GM12878 (cell line): ENCODE results near the gene RMDN3. TPM values are rescaled to one million over a fixed set of nuclear protein-coding genes. Genes with fewer than 3 reads are reported as not detected.

Experiments
- BCL11A ChIP-seq: IDR thresholded peaks from 2 replicates; pipeline ENCODE4 v1.6.1; 2011; ENCODE audit warnings: low read depth, low read length
- BHLHE40 ChIP-seq, 2 experiments: fragments of 450-650 bp in 1 of 2; IDR thresholded peaks; 2 replicates each; pipeline ENCODE4 v1.6.1; 2011 to 2017; ENCODE audit warnings: low read depth in 2 of 2, borderline replicate concordance in 1 of 2, improper control_type of control experiment in 1 of 2, low read length in 1 of 2, mild to moderate bottlenecking in 1 of 2
- BMI1 ChIP-seq: fragments of 450-650 bp; IDR thresholded peaks from 2 replicates; pipeline ENCODE4 v1.6.1; 2016; ENCODE audit warnings: mild to moderate bottlenecking, moderate library complexity, borderline replicate concordance
- CEBPB ChIP-seq, 2 experiments: fragments of 150-350 bp in 1 of 2; IDR thresholded peaks; 2 replicates each; pipeline ENCODE4 v1.6.1; 2012 to 2014; ENCODE audit warnings: low read depth in 2 of 2, low read length in 2 of 2, borderline replicate concordance in 1 of 2, inconsistent platforms in 1 of 2
- CREM ChIP-seq: IDR thresholded peaks from 2 replicates; pipeline ENCODE4 v1.6.1; 2014; ENCODE audit warnings: antibody characterized with exemption, low read depth
- ESRRA ChIP-seq: IDR thresholded peaks from 2 replicates; pipeline ENCODE4 v1.6.1; 2012; ENCODE audit warnings: mild to moderate bottlenecking, low read length, improper control_type of control experiment
- ETV6 ChIP-seq, 2 experiments: fragments of 450-650 bp in 1 of 2; IDR thresholded peaks in 1 of 2; conservative IDR thresholded peaks in 1 of 2; 2 replicates each; pipeline ENCODE4 v1.6.1; 2014; ENCODE audit warnings: antibody characterized with exemption in 1 of 2, borderline replicate concordance in 1 of 2, low read depth in 1 of 2, mild to moderate bottlenecking in 1 of 2, moderate library complexity in 1 of 2
- JUND ChIP-seq: IDR thresholded peaks from 2 replicates; pipeline ENCODE4 v1.6.1; 2012; ENCODE audit warnings: low read depth, mild to moderate bottlenecking, low read length, improper control_type of control experiment, moderate library complexity
- KDM1A ChIP-seq: fragments of 200-600 bp; sonication (generic); IDR thresholded peaks from 2 replicates; pipeline ENCODE4 v1.6.1; 2016; ENCODE audit warnings: borderline replicate concordance
- MEF2B ChIP-seq: fragments of 450-650 bp; IDR thresholded peaks from 2 replicates; pipeline ENCODE4 v1.6.1; 2018; ENCODE audit warnings: mild to moderate bottlenecking, moderate library complexity; ENCODE audit not compliant: partially characterized antibody, poor library complexity, severe bottlenecking
- MLLT1 ChIP-seq: fragments of 450-650 bp; IDR thresholded peaks from 2 replicates; pipeline ENCODE4 v1.6.1; 2016; ENCODE audit warnings: mild to moderate bottlenecking
- MTA2 ChIP-seq: fragments of 450-650 bp; IDR thresholded peaks from 2 replicates; pipeline ENCODE4 v1.6.1; 2016; ENCODE audit warnings: low read depth, mild to moderate bottlenecking, moderate library complexity
- NBN ChIP-seq: fragments of 450-650 bp; IDR thresholded peaks from 2 replicates; pipeline ENCODE4 v1.6.1; 2016
- NFYA ChIP-seq: IDR thresholded peaks from 2 replicates; pipeline ENCODE4 v1.6.1; 2011; ENCODE audit warnings: low read depth, mild to moderate bottlenecking, low read length, improper control_type of control experiment, borderline replicate concordance
- NKRF ChIP-seq: fragments of 450-650 bp; conservative IDR thresholded peaks from 2 replicates; pipeline ENCODE4 v1.6.1; 2017; ENCODE audit warnings: mild to moderate bottlenecking, moderate library complexity
- NR2F1 ChIP-seq: fragments of 450-650 bp; conservative IDR thresholded peaks from 2 replicates; pipeline ENCODE4 v1.6.1; 2017; ENCODE audit warnings: mild to moderate bottlenecking
- PAX5 ChIP-seq: IDR thresholded peaks from 2 replicates; pipeline ENCODE4 v1.6.1; 2011; ENCODE audit warnings: low read depth, low read length, borderline replicate concordance
- RAD21 ChIP-seq: IDR thresholded peaks from 2 replicates; pipeline ENCODE4 v1.6.1; 2011; ENCODE audit warnings: mild to moderate bottlenecking, low read depth, low read length, moderate library complexity; ENCODE audit not compliant: insufficient read depth
- SMAD5 ChIP-seq: IDR thresholded peaks from 2 replicates; pipeline ENCODE4 v1.6.1; 2016; ENCODE audit warnings: antibody characterized with exemption, low read depth
- TBL1XR1 ChIP-seq: IDR thresholded peaks from 2 replicates; pipeline ENCODE4 v1.6.1; 2012; ENCODE audit warnings: low read depth, low read length, improper control_type of control experiment
- TCF3 ChIP-seq: IDR thresholded peaks from 2 replicates; pipeline ENCODE4 v1.6.1; 2012; ENCODE audit warnings: low read depth, mild to moderate bottlenecking, low read length, borderline replicate concordance; ENCODE audit not compliant: insufficient read depth
- WRNIP1 ChIP-seq: IDR thresholded peaks from 2 replicates; pipeline ENCODE4 v1.6.1; 2011; ENCODE audit warnings: low read depth, low read length, improper control_type of control experiment, borderline replicate concordance
- YY1 ChIP-seq: IDR thresholded peaks from 2 replicates; pipeline ENCODE4 v1.6.1; 2011; ENCODE audit warnings: low read depth, mild to moderate bottlenecking, low read length
- ZNF24 ChIP-seq: fragments of 450-650 bp; IDR thresholded peaks from 2 replicates; pipeline ENCODE4 v1.6.1; 2017; ENCODE audit warnings: antibody characterized with exemption, mild to moderate bottlenecking
- ZSCAN29 ChIP-seq: fragments of 450-650 bp; IDR thresholded peaks from 2 replicates; pipeline ENCODE4 v1.6.1; 2017; ENCODE audit warnings: mild to moderate bottlenecking, moderate library complexity
- polyA plus RNA-seq, 11 experiments: library from polyadenylated mRNA; depleted of rRNA in 4 of 11; unstranded in 6 of 11; stranded (reverse) in 5 of 11; fragments of >200 nt; fragmentation: Nextera tagmentation in 4 of 11; fragmentation: Illumina TruSeq in 1 of 11; extraction: Ambion mirVana in 4 of 11; extraction: Trizol in 1 of 11; gene quantifications; 1 replicate in 1 of 11; 2 replicates in 10 of 11; pipeline versions ENCODE4 v1.2.1 to v1.2.3, GENCODE V29; 2011 to 2016; ENCODE audit warnings: inconsistent platforms in 2 of 11, missing spikeins in 2 of 11, low read depth in 1 of 11
- total RNA-seq, 4 experiments: library from RNA; depleted of rRNA in 3 of 4; stranded (reverse); fragments of >200 nt in 3 of 4; fragmentation: Illumina TruSeq in 1 of 4; extraction: Trizol in 1 of 4; gene quantifications; 2 replicates each; pipeline versions ENCODE4 v1.2.1 to v1.2.3, GENCODE V29; 2013 to 2021
- TF ChIP-seq, protein P1 (sequence below): fragments of 450-650 bp; IDR thresholded peaks from 2 replicates; pipeline ENCODE4 v1.6.1; 2017; ENCODE audit warnings: mild to moderate bottlenecking

The RMDN3 gene
- total and polyA plus RNA-seq, 10 of the 15 experiments (the other 5 are each of a cell fraction or from before 2014, with no cell fraction given): 5.7 to 44.4 (median 20.3) TPM

DNA sequence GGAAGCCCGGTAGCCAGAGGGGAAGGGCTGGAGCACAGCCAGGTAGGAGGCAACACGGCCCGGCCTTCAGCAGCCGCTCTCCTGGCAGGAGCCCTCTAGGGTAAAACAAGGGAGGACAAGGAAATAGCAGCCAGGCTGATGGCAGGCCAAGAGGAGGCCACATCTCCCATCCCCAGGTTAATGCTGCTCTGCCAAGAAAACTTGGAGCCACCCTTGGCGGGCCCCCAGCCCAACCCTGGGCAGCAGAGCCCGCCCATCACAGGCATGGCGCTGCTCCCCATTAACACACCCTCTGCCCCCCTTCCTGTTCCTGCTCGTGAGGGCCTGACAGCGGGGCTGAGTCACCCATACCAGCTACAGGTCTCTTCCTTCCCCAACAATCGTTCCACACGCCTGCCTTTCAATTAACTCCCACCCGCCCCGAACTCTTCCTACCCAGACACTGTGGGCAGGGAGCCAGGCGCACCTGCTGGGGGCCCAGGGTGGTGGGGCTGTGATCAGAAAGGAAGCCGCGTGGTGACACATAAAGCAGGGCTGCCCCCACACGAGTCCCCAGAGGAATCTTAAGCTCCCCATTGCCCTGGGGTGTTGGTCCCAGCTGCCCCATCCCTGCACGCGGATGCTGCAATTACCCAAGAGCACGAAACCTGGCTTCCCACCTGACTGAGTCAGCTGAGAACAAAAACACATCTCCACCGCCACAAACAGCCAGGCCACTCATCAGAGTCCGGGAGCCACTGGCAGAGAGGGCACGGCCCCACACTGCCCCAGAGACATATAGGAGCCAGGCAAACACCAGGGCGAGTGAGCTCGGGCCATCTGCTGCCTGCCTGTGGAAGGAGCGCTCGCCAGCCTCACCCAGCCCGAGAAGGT lies 14.5 kb upstream of the RMDN3 start, which contains the start of gene C15orf62 (continued):
- no peak for TF ChIP-seq NKRF
- no peak; the same call in 1 of the 2 replicates for TF ChIP-seq BCL11A
- TF ChIP-seq NFYA: no peak
- peak; percentile 62; the same call in 1 of the 2 replicates for TF ChIP-seq PAX5
- no peak for TF ChIP-seq JUND
- TF ChIP-seq CEBPB (IDR thresholded peaks at IDR 0.05; ENCODE audit: borderline replicate concordance in 1 of 2, low read depth in 2 of 2, low read length in 2 of 2): no peak
- TF ChIP-seq CREM: peak; percentile 19; the same call in 1 of the 2 replicates
- peak; percentile 51; the same call in 1 of the 2 replicates for TF ChIP-seq YY1
- TF ChIP-seq RAD21: no peak
- peak; percentile 48 for TF ChIP-seq MTA2
- TF ChIP-seq MLLT1: 0 out of 2 replicates have a peak, but pooled peaks have one; percentile 19
- TF ChIP-seq NR2F1: peak; percentile 31; the same call in 1 of the 2 replicates
- TF ChIP-seq, protein P1, sequence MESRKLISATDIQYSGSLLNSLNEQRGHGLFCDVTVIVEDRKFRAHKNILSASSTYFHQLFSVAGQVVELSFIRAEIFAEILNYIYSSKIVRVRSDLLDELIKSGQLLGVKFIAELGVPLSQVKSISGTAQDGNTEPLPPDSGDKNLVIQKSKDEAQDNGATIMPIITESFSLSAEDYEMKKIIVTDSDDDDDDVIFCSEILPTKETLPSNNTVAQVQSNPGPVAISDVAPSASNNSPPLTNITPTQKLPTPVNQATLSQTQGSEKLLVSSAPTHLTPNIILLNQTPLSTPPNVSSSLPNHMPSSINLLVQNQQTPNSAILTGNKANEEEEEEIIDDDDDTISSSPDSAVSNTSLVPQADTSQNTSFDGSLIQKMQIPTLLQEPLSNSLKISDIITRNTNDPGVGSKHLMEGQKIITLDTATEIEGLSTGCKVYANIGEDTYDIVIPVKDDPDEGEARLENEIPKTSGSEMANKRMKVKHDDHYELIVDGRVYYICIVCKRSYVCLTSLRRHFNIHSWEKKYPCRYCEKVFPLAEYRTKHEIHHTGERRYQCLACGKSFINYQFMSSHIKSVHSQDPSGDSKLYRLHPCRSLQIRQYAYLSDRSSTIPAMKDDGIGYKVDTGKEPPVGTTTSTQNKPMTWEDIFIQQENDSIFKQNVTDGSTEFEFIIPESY: no peak
- TF ChIP-seq ZNF24: no peak
- no peak for TF ChIP-seq KDM1A
- no peak for TF ChIP-seq ETV6 (conservative IDR thresholded peaks at IDR 0.05 in 1 of 2, IDR thresholded peaks at IDR 0.05 in 1 of 2; ENCODE audit: borderline replicate concordance in 1 of 2, low read depth in 1 of 2)
- TF ChIP-seq MEF2B: peak; percentile 92
- TF ChIP-seq TCF3: peak; percentile 79; the same call in 1 of the 2 replicates
- TF ChIP-seq NBN: 0 out of 2 replicates have a peak, but pooled peaks have one; percentile 29
- TF ChIP-seq ESRRA: no peak
- peak; percentile 56 to 83 for TF ChIP-seq BHLHE40 (IDR thresholded peaks at IDR 0.05; ENCODE audit: borderline replicate concordance in 1 of 2, low read depth in 2 of 2, low read length in 1 of 2)
- TF ChIP-seq TBL1XR1: no peak
- TF ChIP-seq SMAD5: no peak
- no peak for TF ChIP-seq WRNIP1
- no peak for TF ChIP-seq ZSCAN29
- TF ChIP-seq BMI1: no peak
